Eye (tissue), 1 donor: Measurements from ENCODE around the gene CDK2.
A peak's percentile ranks its signal among the peaks of the same experiment; 100 is the strongest.
"Not testable (repeated sequence)": the region's sequence is repeated elsewhere in the genome, so short reads cannot be mapped to it uniquely, and the experiment has no call there.

Experiments used
- DNase-seq: peaks from one replicate; pipeline ENCODE4 v3.0.0-alpha.2; 2015

CDK2 gene

GRCh38 chr12:55938826-55939501, 27.7 kb upstream of the CDK2 start:
- no peak for DNase-seq

- DNase-seq: peak; percentile 95
Measured at GRCh38 chr12:55940065-55940732, 26.4 kb upstream of the CDK2 start.

GRCh38 chr12:55942055-55942454, 24.6 kb upstream of the CDK2 start:
- no peak for DNase-seq

- DNase-seq: no peak
Measured at GRCh38 chr12:55942577-55943136, 24.0 kb upstream of the CDK2 start.

GRCh38 chr12:55946553-55946952, 20.1 kb upstream of the CDK2 start:
- no peak for DNase-seq

- DNase-seq: no peak
Measured at GRCh38 chr12:55955344-55955743, 11.3 kb upstream of the CDK2 start.

- no peak for DNase-seq
Measured at GRCh38 chr12:55955800-55956508, 10.7 kb upstream of the CDK2 start.

- DNase-seq: no peak
Measured at GRCh38 chr12:55957106-55957859, 9.3 kb upstream of the CDK2 start.

- no peak for DNase-seq
Measured at GRCh38 chr12:55963760-55964159, 2.9 kb upstream of the CDK2 start.

- peak; percentile 54 for DNase-seq
Measured at GRCh38 chr12:55965240-55965639, 1.4 kb upstream of the CDK2 start.

- no peak for DNase-seq
Measured at GRCh38 chr12:55965941-55966407, 656 bp upstream of the CDK2 start, which contains the start of gene PMEL. PMEL (minus strand) TSS chr12:55966042; CDS start chr12:55966011, 31 bp downstream.

- no peak for DNase-seq
Measured at GRCh38 chr12:55969356-55969755, 2.7 kb downstream of the CDK2 start.

GRCh38 chr12:55970775-55971174, 4.1 kb downstream of the CDK2 start:
- DNase-seq: no peak

- DNase-seq: no peak
Measured at GRCh38 chr12:55972042-55972441, 5.4 kb downstream of the CDK2 start.

- DNase-seq: no peak
Measured at GRCh38 chr12:55972456-55972855, 5.8 kb downstream of the CDK2 start.

- no peak for DNase-seq
Measured at GRCh38 chr12:55972911-55973598, 6.4 kb downstream of the CDK2 start.

- DNase-seq: peak; percentile 100
Measured at GRCh38 chr12:55973599-55974307, 7.1 kb downstream of the CDK2 start, which contains the start of gene RAB5B. RAB5B (plus strand) TSS chr12:55974078; CDS start chr12:55986961, 12,883 bp downstream.

GRCh38 chr12:55974308-55974730, 7.7 kb downstream of the CDK2 start:
- DNase-seq: no peak

GRCh38 chr12:55978393-55978792, 11.8 kb downstream of the CDK2 start:
- DNase-seq: no peak

GRCh38 chr12:55979069-55979468, 12.4 kb downstream of the CDK2 start:
- DNase-seq: no peak

GRCh38 chr12:55981882-55982281, 15.3 kb downstream of the CDK2 start:
- DNase-seq: not testable (repeated sequence)
